ENCODE data around the gene APOLD1.

APOLD1 gene

GRCh38 chr12:12796171-12796570 lies 10.7 kb downstream of the APOLD1 start:
- H3K4me3 ChIP-seq (ENCODE audit: severe bottlenecking) = no peak overlapping the region
- no peaks in the 10 kb centered on the region for H3K27me3 ChIP-seq (ENCODE audit: insufficient read depth, poor library complexity, severe bottlenecking)
- no peaks in the 10 kb centered on the region for H3K9me3 ChIP-seq (ENCODE audit: severe bottlenecking)
- no peaks in the 10 kb centered on the region for H3K36me3 ChIP-seq (ENCODE audit: low read depth)
- no peak for TF ChIP-seq CTCF (IDR thresholded peaks at IDR 0.05; ENCODE audit: poor library complexity, severe bottlenecking)
- no peak overlapping the region for H3K27ac ChIP-seq (ENCODE audit: poor library complexity, severe bottlenecking)
- peaks cover 13% of the 10 kb centered on the region for H3K4me1 ChIP-seq (ENCODE audit: insufficient read depth, poor library complexity, severe bottlenecking)
- ATAC-seq (ENCODE audit: low read depth) (no peak), DNase-seq (ENCODE audit: low spot score) (no peak)

DNA sequence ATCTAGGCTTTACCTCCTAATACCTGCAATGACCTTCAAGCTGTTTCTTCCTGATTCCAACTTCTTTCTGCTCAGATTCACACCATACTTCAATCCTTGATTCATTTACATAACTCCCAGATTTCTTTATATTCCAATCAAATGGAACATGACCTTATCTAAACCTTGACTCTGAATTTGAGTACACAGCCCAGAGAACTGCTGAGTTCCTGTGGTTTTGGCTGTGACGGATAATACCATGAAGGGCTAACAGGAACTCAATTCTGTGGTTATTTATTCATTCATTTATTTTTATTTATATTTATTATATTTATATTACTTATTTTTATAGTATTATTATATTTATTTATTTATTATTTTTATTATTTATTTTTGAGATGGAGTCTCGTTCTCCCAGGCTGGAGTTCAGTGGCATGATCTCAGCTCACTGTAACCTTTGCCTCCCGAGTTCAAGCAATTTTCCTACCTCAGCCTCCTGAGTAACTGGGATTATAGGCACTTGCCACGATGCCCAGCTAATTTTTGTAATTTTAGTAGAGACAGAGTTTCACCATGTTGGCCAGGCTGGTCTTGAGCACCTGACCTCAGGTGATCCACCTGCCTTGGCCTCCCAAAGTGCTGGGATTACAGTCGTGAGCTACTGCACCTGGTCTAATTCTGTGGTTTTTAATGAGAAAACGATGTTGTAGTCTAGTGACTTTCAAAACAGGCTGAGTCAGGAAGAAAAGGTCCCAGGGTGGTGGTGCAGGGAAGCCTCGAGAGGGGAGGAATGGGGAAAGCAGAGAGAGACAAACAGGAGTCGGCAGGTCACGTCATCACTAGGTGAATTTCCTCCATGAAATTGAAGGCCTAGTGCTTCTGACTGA lies 11.7 kb downstream of the APOLD1 start:
- Histone ChIP-seq H3K4me3 (ENCODE audit: severe bottlenecking) (no peak overlapping the region), H3K27ac (ENCODE audit: poor library complexity, severe bottlenecking) (no peak overlapping the region), H3K27me3 (ENCODE audit: insufficient read depth, poor library complexity, severe bottlenecking) (no peaks in the 10 kb centered on the region), H3K9me3 (ENCODE audit: severe bottlenecking) (no peaks in the 10 kb centered on the region), H3K36me3 (ENCODE audit: low read depth) (no peaks in the 10 kb centered on the region), H3K4me1 (ENCODE audit: insufficient read depth, poor library complexity, severe bottlenecking) (peaks cover 7% of the 10 kb centered on the region)
- no peak for TF ChIP-seq CTCF (IDR thresholded peaks at IDR 0.05; ENCODE audit: poor library complexity, severe bottlenecking)
- DNase-seq (ENCODE audit: low spot score) (no peak), ATAC-seq (ENCODE audit: low read depth) (no peak)

- H3K27ac ChIP-seq (ENCODE audit: poor library complexity, severe bottlenecking) = no peak overlapping the region
- ATAC-seq (ENCODE audit: low read depth) = no peak
- H3K27me3 ChIP-seq (ENCODE audit: insufficient read depth, poor library complexity, severe bottlenecking) = no peaks in the 10 kb centered on the region
- H3K4me1 ChIP-seq (ENCODE audit: insufficient read depth, poor library complexity, severe bottlenecking) = peaks cover 8% of the 10 kb centered on the region
- no peak overlapping the region for H3K4me3 ChIP-seq (ENCODE audit: severe bottlenecking)
- TF ChIP-seq CTCF (IDR thresholded peaks at IDR 0.05; ENCODE audit: poor library complexity, severe bottlenecking) = no peak
- no peak for DNase-seq (ENCODE audit: low spot score)
- H3K36me3 ChIP-seq (ENCODE audit: low read depth) = no peaks in the 10 kb centered on the region
- no peaks in the 10 kb centered on the region for H3K9me3 ChIP-seq (ENCODE audit: severe bottlenecking)
Measured at GRCh38 chr12:12797794-12798152, 12.3 kb downstream of the APOLD1 start.

- no peaks in the 10 kb centered on the region for H3K36me3 ChIP-seq (ENCODE audit: low read depth)
- H3K4me1 ChIP-seq (ENCODE audit: insufficient read depth, poor library complexity, severe bottlenecking) = peaks cover 16% of the 10 kb centered on the region
- no peaks in the 10 kb centered on the region for H3K9me3 ChIP-seq (ENCODE audit: severe bottlenecking)
- ATAC-seq (ENCODE audit: low read depth) = no peak
- DNase-seq (ENCODE audit: low spot score) = no peak
- no peak overlapping the region for H3K4me3 ChIP-seq (ENCODE audit: severe bottlenecking)
- H3K27ac ChIP-seq (ENCODE audit: poor library complexity, severe bottlenecking) = no peak overlapping the region
- no peak for TF ChIP-seq CTCF (IDR thresholded peaks at IDR 0.05; ENCODE audit: poor library complexity, severe bottlenecking)
- H3K27me3 ChIP-seq (ENCODE audit: insufficient read depth, poor library complexity, severe bottlenecking) = no peaks in the 10 kb centered on the region
Measured at GRCh38 chr12:12798480-12798879, 13.0 kb downstream of the APOLD1 start.

Measured in RWPE2 (cell line).